SK-N-SH treated with all-trans-retinoic acid at 6 μM for 48 hours (cell line): ENCODE data around the gene ZBTB8OS.
"Not testable (repeated sequence)": the region's sequence is repeated elsewhere in the genome, so short reads cannot be mapped to it uniquely, and the experiment has no call there.

ENCODE experiments used
- ATAC-seq: fragments of 200-7000 bp; cut with Tn5 transposase; 3 replicates; pipeline ENCODE4 v1.9.1; 2020; ENCODE audit warnings: mild to moderate bottlenecking, moderate library complexity
- BACH2 ChIP-seq: fragments of 250-450 bp; sonication (Bioruptor Pico); IDR thresholded peaks from 2 replicates; pipeline ENCODE4 v1.9.0; 2021; ENCODE audit warnings: mild to moderate bottlenecking, borderline replicate concordance
- CSDC2 ChIP-seq: fragments of 250-450 bp; sonication (Bioruptor Pico); IDR thresholded peaks from 2 replicates; pipeline ENCODE4 v1.5.0; 2020; ENCODE audit warnings: mild to moderate bottlenecking, moderate library complexity
- CSRNP3 ChIP-seq: fragments of 250-450 bp; sonication (Bioruptor Pico); IDR thresholded peaks from 2 replicates; pipeline ENCODE4 v1.5.1; 2021; ENCODE audit warnings: mild to moderate bottlenecking, moderate library complexity
- ESRRG ChIP-seq: fragments of 250-450 bp; sonication (Bioruptor Pico); IDR thresholded peaks from 2 replicates; pipeline ENCODE4 v1.6.1; 2021; ENCODE audit warnings: mild to moderate bottlenecking
- GLIS3 ChIP-seq: fragments of 250-450 bp; sonication (Bioruptor Pico); IDR thresholded peaks from 2 replicates; pipeline ENCODE4 v1.5.0; 2020; ENCODE audit warnings: mild to moderate bottlenecking, moderate library complexity
- ISL1 ChIP-seq: fragments of 250-450 bp; sonication (Bioruptor Pico); IDR thresholded peaks from 2 replicates; pipeline ENCODE4 v2.1.2; 2022; ENCODE audit warnings: mild to moderate bottlenecking, moderate library complexity
- OSR1 ChIP-seq: fragments of 250-450 bp; sonication (Bioruptor Pico); IDR thresholded peaks from 2 replicates; pipeline ENCODE4 v1.8.0; 2022; ENCODE audit warnings: moderate library complexity, mild to moderate bottlenecking, inconsistent platforms
- PATZ1 ChIP-seq: fragments of 250-450 bp; sonication (Bioruptor Pico); IDR thresholded peaks from 2 replicates; pipeline ENCODE4 v1.8.0; 2020; ENCODE audit warnings: mild to moderate bottlenecking, moderate library complexity, borderline replicate concordance
- PPARA ChIP-seq: fragments of 250-450 bp; sonication (Bioruptor Pico); IDR thresholded peaks from 2 replicates; pipeline ENCODE4 v1.5.0; 2020; ENCODE audit warnings: mild to moderate bottlenecking, borderline replicate concordance
- RARB ChIP-seq: fragments of 250-450 bp; sonication (Bioruptor Pico); IDR thresholded peaks from 2 replicates; pipeline ENCODE4 v1.8.0; 2021; ENCODE audit warnings: mild to moderate bottlenecking, moderate library complexity
- SNAI2 ChIP-seq: fragments of 250-450 bp; sonication (Bioruptor Pico); IDR thresholded peaks from 2 replicates; pipeline ENCODE4 v1.5.0; 2020; ENCODE audit warnings: mild to moderate bottlenecking, moderate library complexity
- TCF4 ChIP-seq: fragments of 250-450 bp; sonication (Bioruptor Pico); IDR thresholded peaks from 2 replicates; pipeline ENCODE4 v1.8.0; 2021; ENCODE audit warnings: mild to moderate bottlenecking, moderate library complexity, borderline replicate concordance
- TOX ChIP-seq: fragments of 250-450 bp; sonication (Bioruptor Pico); IDR thresholded peaks from 2 replicates; pipeline ENCODE4 v1.8.0; 2021; ENCODE audit warnings: mild to moderate bottlenecking, moderate library complexity, borderline replicate concordance
- ZFP3 ChIP-seq: fragments of 250-450 bp; sonication (Bioruptor Pico); IDR thresholded peaks from 2 replicates; pipeline ENCODE4 v1.5.0; 2020; ENCODE audit warnings: mild to moderate bottlenecking, moderate library complexity
- ZFP30 ChIP-seq: fragments of 450-650 bp; formaldehyde crosslinking; IDR thresholded peaks from 2 replicates; pipeline ENCODE4 v1.5.0; 2022; ENCODE audit warnings: mild to moderate bottlenecking, moderate library complexity
- ZNF565 ChIP-seq: fragments of 450-650 bp; formaldehyde crosslinking; conservative IDR thresholded peaks from 2 replicates; pipeline ENCODE4 v1.5.0; 2020; ENCODE audit warnings: low read depth, mild to moderate bottlenecking, moderate library complexity
- ZNF70 ChIP-seq: fragments of 450-650 bp; formaldehyde crosslinking; IDR thresholded peaks from 2 replicates; pipeline ENCODE4 v1.5.0; 2020; ENCODE audit warnings: mild to moderate bottlenecking, moderate library complexity
- ZNF8 ChIP-seq: fragments of 450-650 bp; formaldehyde crosslinking; IDR thresholded peaks from 2 replicates; pipeline ENCODE4 v1.5.0; 2020; ENCODE audit warnings: mild to moderate bottlenecking, moderate library complexity
- TF ChIP-seq, protein P1 (sequence below): fragments of 250-450 bp; sonication (Bioruptor Pico); IDR thresholded peaks from 2 replicates; pipeline ENCODE4 v1.8.0; 2021; ENCODE audit warnings: low read depth, mild to moderate bottlenecking, moderate library complexity, borderline replicate concordance
- TF ChIP-seq, protein P2 (sequence below): fragments of 250-450 bp; sonication (Bioruptor Pico); IDR thresholded peaks from 2 replicates; pipeline ENCODE4 v1.5.1; 2020; ENCODE audit warnings: low read depth, mild to moderate bottlenecking, moderate library complexity
- TF ChIP-seq, protein P3 (sequence below): fragments of 250-450 bp; sonication (Bioruptor Pico); IDR thresholded peaks from 2 replicates; pipeline ENCODE4 v1.5.0; 2020; ENCODE audit warnings: mild to moderate bottlenecking, moderate library complexity

The ZBTB8OS gene

GRCh38 chr1:32650248-32650751 is at the start of gene ZBTB8OS:
Gene ZBTB8OS, minus strand, starts transcription at chr1:32650550. Its CDS starts 21 bp downstream, at chr1:32650529.
- TF ChIP-seq BACH2: no peak
- TF ChIP-seq, protein P1, sequence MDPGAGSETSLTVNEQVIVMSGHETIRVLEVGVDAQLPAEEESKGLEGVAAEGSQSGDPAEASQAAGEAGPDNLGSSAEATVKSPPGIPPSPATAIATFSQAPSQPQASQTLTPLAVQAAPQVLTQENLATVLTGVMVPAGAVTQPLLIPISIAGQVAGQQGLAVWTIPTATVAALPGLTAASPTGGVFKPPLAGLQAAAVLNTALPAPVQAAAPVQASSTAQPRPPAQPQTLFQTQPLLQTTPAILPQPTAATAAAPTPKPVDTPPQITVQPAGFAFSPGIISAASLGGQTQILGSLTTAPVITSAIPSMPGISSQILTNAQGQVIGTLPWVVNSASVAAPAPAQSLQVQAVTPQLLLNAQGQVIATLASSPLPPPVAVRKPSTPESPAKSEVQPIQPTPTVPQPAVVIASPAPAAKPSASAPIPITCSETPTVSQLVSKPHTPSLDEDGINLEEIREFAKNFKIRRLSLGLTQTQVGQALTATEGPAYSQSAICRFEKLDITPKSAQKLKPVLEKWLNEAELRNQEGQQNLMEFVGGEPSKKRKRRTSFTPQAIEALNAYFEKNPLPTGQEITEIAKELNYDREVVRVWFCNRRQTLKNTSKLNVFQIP (CRISPR knock-in tag): no peak
- TF ChIP-seq PPARA (CRISPR knock-in tag): no peak
- TF ChIP-seq RARB (CRISPR knock-in tag): no peak
- no peak for TF ChIP-seq PATZ1 (CRISPR knock-in tag)
- TF ChIP-seq, protein P2, sequence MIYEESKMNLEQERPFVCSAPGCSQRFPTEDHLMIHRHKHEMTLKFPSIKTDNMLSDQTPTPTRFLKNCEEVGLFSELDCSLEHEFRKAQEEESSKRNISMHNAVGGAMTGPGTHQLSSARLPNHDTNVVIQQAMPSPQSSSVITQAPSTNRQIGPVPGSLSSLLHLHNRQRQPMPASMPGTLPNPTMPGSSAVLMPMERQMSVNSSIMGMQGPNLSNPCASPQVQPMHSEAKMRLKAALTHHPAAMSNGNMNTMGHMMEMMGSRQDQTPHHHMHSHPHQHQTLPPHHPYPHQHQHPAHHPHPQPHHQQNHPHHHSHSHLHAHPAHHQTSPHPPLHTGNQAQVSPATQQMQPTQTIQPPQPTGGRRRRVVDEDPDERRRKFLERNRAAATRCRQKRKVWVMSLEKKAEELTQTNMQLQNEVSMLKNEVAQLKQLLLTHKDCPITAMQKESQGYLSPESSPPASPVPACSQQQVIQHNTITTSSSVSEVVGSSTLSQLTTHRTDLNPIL (CRISPR knock-in tag): no peak
- TF ChIP-seq ZFP3 (CRISPR knock-in tag): no peak
- TF ChIP-seq ZFP30 (CRISPR knock-in tag): no peak
- TF ChIP-seq GLIS3 (CRISPR knock-in tag): no peak
- TF ChIP-seq CSRNP3 (CRISPR knock-in tag): no peak
- TF ChIP-seq ISL1 (CRISPR knock-in tag): no peak
- no peak for TF ChIP-seq SNAI2 (CRISPR knock-in tag)
- no peak for TF ChIP-seq ZNF70 (CRISPR knock-in tag)
- TF ChIP-seq TCF4 (CRISPR knock-in tag): no peak
- TF ChIP-seq ZNF8: no peak
- TF ChIP-seq, protein P3, sequence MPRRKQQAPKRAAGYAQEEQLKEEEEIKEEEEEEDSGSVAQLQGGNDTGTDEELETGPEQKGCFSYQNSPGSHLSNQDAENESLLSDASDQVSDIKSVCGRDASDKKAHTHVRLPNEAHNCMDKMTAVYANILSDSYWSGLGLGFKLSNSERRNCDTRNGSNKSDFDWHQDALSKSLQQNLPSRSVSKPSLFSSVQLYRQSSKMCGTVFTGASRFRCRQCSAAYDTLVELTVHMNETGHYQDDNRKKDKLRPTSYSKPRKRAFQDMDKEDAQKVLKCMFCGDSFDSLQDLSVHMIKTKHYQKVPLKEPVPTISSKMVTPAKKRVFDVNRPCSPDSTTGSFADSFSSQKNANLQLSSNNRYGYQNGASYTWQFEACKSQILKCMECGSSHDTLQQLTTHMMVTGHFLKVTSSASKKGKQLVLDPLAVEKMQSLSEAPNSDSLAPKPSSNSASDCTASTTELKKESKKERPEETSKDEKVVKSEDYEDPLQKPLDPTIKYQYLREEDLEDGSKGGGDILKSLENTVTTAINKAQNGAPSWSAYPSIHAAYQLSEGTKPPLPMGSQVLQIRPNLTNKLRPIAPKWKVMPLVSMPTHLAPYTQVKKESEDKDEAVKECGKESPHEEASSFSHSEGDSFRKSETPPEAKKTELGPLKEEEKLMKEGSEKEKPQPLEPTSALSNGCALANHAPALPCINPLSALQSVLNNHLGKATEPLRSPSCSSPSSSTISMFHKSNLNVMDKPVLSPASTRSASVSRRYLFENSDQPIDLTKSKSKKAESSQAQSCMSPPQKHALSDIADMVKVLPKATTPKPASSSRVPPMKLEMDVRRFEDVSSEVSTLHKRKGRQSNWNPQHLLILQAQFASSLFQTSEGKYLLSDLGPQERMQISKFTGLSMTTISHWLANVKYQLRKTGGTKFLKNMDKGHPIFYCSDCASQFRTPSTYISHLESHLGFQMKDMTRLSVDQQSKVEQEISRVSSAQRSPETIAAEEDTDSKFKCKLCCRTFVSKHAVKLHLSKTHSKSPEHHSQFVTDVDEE (CRISPR knock-in tag): no peak
- no peak for TF ChIP-seq ZNF565 (CRISPR knock-in tag)
- no peak for TF ChIP-seq CSDC2 (CRISPR knock-in tag)
- no peak for TF ChIP-seq OSR1
- no peak for TF ChIP-seq TOX (CRISPR knock-in tag)
- ATAC-seq: peak; percentile 90

GRCh38 chr1:32696996-32697395 is 46.6 kb upstream of the ZBTB8OS start:
- ATAC-seq: not testable (repeated sequence)

DNA sequence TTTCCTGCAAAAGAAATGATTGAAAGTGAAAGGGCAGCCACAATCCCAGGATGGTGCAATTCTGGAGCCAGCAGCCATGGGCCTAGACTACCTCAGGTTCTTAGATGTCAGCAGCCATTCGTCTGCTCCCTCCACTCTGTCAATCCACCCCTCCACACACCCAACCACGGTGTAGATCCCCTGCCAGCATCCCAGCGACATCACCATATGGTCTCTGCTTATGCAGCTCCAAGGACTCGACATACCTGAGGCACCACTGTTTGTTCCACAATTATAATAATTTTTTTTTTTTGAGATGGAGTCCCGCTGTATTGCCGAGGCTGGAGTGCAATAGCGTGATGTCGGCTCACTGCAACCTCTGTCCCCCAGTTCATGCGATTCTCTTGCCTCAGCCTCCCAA is 45.7 kb upstream of the ZBTB8OS start:
- no peak for ATAC-seq
- TF ChIP-seq PPARA (CRISPR knock-in tag) (no peak), ZFP30 (CRISPR knock-in tag) (no peak), RARB (CRISPR knock-in tag) (no peak), ESRRG (CRISPR knock-in tag) (no peak), PATZ1 (CRISPR knock-in tag) (no peak), CSDC2 (CRISPR knock-in tag) (no peak), GLIS3 (CRISPR knock-in tag) (no peak), ZNF70 (CRISPR knock-in tag) (no peak), TCF4 (CRISPR knock-in tag) (no peak), BACH2 (no peak), CSRNP3 (CRISPR knock-in tag) (no peak), ZNF8 (no peak), ZFP3 (CRISPR knock-in tag) (no peak), SNAI2 (CRISPR knock-in tag) (no peak)
- TF ChIP-seq, protein P1 (CRISPR knock-in tag): no peak
